Measurements from ENCODE around the gene SLC25A15.

- no peak for TF ChIP-seq ZNF704 (tag by site-specific recombination; IDR thresholded peaks at IDR 0.05)
- no peak for TF ChIP-seq MYNN (tag by site-specific recombination; IDR thresholded peaks at IDR 0.05; ENCODE audit: borderline replicate concordance)
- TF ChIP-seq SETDB1 (IDR thresholded peaks at IDR 0.05; ENCODE audit: insufficient read length, low read length), result no peak
- TF ChIP-seq ZNF555 (tag by site-specific recombination; conservative IDR thresholded peaks at IDR 0.05), result no peak
- no peak for TF ChIP-seq CTCF (tag by site-specific recombination; IDR thresholded peaks at IDR 0.05)
- no peak for TF ChIP-seq ZNF76 (tag by site-specific recombination; IDR thresholded peaks at IDR 0.05; ENCODE audit: borderline replicate concordance, low read depth)
- TF ChIP-seq ZBTB21 (tag by site-specific recombination; IDR thresholded peaks at IDR 0.05), result no peak
- no peak for TF ChIP-seq ZNF785 (tag by site-specific recombination; IDR thresholded peaks at IDR 0.05)
- TF ChIP-seq ZSCAN30 (tag by site-specific recombination; IDR thresholded peaks at IDR 0.05), result no peak
- no peak for TF ChIP-seq GLI4 (tag by site-specific recombination; IDR thresholded peaks at IDR 0.05)
- TF ChIP-seq MEIS1 (CRISPR knock-in tag; IDR thresholded peaks at IDR 0.05; ENCODE audit: borderline replicate concordance), result no peak
- TF ChIP-seq ZNF302 (tag by site-specific recombination; IDR thresholded peaks at IDR 0.05; ENCODE audit: low read depth), result no peak
Observed at GRCh38 chr13:40814803-40815202, 25.4 kb downstream of the SLC25A15 start.
